Stimulated activated CD4-positive, alpha-beta T cell treated with anti-CD3 and anti-CD28 coated beads, TNF-alpha, amount 100 ng/mL, for 48 hours (primary cell): ENCODE results near the gene INTS6.

Source experiments
- DNase-seq, 3 donors: peaks; one replicate each; pipeline ENCODE4 v3.0.0-alpha.2; 2020; ENCODE audit warnings: low read depth in 3 of 3

Gene INTS6, protein sequence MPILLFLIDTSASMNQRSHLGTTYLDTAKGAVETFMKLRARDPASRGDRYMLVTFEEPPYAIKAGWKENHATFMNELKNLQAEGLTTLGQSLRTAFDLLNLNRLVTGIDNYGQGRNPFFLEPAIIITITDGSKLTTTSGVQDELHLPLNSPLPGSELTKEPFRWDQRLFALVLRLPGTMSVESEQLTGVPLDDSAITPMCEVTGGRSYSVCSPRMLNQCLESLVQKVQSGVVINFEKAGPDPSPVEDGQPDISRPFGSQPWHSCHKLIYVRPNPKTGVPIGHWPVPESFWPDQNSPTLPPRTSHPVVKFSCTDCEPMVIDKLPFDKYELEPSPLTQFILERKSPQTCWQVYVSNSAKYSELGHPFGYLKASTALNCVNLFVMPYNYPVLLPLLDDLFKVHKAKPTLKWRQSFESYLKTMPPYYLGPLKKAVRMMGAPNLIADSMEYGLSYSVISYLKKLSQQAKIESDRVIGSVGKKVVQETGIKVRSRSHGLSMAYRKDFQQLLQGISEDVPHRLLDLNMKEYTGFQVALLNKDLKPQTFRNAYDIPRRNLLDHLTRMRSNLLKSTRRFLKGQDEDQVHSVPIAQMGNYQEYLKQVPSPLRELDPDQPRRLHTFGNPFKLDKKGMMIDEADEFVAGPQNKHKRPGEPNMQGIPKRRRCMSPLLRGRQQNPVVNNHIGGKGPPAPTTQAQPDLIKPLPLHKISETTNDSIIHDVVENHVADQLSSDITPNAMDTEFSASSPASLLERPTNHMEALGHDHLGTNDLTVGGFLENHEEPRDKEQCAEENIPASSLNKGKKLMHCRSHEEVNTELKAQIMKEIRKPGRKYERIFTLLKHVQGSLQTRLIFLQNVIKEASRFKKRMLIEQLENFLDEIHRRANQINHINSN

GRCh38 chr13:51452361-51453206 is at the start of gene INTS6:
Gene INTS6 (minus strand): TSS chr13:51453036. CDS start chr13:51452525, 511 bp downstream.
- DNase-seq, result peak; percentile 97 to 98 (median 98)

DNA sequence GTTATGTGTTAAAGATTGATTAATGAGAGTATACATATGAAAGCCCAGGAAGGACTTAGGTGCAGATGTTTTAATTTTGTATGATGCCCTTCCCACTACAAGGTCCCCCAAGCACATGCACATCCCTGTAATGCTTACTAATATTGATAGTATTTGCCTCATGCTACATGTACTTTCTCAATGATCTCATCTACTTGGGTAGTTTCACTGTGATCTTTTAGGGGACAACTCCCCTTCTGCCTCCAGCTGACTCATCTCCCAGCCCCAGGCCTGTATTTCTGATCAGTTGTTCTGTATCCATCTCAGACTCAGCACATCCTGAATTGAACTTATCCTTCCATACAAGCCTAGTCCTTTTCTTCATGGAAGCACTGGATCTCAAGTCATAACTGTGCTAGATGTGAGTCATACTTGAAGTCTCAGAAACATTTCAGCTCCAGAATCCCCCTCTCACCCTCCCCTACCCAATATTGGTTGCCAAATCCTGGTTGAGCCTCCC is 49.4 kb upstream of the INTS6 start:
- DNase-seq, result peak; percentile 15 to 25 (median 21)

DNA sequence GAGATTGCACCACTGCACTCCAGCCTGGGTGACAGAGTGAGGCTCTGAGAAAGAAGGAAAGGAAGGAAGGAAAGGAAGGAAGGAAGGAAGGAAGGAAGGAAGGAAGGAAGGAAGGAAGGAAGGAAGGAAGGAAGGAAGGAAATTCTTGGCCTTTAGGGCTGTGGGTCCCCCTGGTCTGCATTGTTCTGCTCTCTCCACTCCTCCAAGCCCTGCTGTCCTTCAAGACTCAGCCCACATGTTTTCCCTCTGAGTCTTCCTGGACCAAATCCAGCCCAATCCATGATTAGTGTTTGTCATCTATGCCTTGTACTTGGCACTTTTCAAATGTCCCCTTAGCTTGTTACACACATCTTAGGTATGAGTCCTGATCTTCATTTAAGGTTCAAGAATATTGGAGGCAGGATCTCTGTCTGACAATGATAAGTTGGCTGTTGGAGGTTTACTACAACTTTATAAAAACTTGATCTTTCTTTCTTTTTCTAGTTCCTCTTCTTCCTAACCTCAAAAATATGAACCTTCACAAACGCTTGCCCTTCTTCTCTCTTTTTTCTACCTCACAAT is 48.8 kb upstream of the INTS6 start:
- no peak for DNase-seq

GRCh38 chr13:51501096-51501495 is 48.3 kb upstream of the INTS6 start:
- no peak for DNase-seq

GRCh38 chr13:51500687-51501086 is 47.9 kb upstream of the INTS6 start:
- no peak for DNase-seq

GRCh38 chr13:51499841-51500240 is 47.0 kb upstream of the INTS6 start:
- no peak for DNase-seq

GRCh38 chr13:51495316-51495715 is 42.5 kb upstream of the INTS6 start:
- no peak for DNase-seq

GRCh38 chr13:51494156-51494555 is 41.3 kb upstream of the INTS6 start:
- DNase-seq, result no peak

- DNase-seq, result no peak
Measured at GRCh38 chr13:51488212-51488611, 35.4 kb upstream of the INTS6 start.

DNA sequence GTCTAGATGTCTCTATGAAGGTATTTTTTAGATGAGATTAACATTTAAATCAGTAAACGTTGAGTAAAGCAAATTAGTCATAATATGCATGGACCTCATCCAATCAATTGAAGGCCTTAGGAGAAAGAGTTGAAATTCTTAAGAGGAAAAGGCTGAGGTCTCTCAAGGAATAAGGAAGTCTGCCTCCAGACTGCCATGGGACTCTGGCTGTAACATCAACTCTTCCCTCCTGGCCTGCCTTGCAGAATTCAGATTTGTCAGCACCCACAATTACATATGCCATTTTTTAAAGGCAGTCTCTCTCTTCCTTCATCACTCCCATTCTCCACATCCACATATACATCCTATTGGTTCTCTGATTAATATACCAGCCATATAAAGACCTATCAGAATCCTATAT is 28.8 kb upstream of the INTS6 start:
- DNase-seq, result no peak

GRCh38 chr13:51479199-51479523 is 26.3 kb upstream of the INTS6 start:
- no peak for DNase-seq

GRCh38 chr13:51478418-51479198 is 25.8 kb upstream of the INTS6 start:
- DNase-seq, result no peak

- DNase-seq, result no peak
Measured at GRCh38 chr13:51477653-51478324, 25.0 kb upstream of the INTS6 start.

DNA sequence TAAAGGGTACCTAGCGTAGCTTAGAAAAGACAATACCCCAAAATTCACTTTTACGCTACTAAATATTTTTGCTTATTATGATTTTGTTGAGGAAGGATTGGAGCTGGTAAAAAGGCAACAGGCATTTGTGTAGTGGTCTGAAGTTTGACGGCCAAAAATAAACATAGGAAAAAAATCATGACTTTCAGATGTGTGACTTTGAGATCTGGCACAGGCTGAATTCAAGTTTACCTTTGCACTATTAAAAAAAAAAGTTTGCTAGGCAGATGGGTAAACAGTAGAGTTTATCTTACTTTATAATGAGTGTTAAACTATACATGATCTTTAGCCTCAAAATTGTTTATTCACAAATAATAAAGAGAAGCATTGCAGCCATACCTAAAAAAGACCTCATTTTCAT is 24.3 kb upstream of the INTS6 start:
- DNase-seq, result no peak

GRCh38 chr13:51475727-51476501 is 23.1 kb upstream of the INTS6 start:
- no peak for DNase-seq

DNA sequence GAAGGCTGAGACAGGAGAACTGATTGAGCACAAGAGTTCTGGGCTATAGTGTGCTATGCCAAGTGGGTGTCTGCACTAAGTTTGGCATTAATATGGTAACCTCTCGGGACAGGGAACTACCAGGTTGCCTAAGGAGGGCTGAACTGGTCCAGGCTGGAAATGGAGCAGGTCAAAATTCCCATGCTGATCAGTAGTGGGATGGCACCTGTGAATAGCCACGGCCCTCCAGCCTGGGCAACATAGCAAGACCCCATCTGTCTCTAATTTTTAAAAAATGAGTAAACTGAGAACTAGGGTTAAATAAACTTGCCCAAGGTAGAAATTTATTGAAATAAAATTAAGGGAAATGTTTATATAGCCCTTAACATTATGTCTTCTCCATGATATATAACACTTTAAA is 17.0 kb upstream of the INTS6 start:
- DNase-seq, result no peak

DNA sequence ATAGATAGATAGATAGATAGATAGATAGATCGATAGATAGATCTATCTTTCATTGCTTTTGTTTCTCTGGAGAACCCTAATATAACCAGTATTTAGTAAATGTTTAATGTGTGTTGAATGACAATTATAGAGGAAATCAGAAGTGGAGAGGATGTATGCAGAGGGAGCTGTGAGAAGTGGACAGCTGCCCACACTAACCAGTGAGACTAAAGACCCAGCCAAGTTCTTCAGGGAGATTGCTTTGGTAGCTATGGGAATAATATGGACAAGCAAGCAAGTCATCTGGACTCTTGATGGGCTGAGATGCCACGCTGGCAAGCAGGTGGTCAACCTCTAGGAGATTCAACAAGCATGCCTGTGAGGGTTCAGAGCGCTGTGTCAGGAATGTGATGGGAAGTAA is 14.9 kb upstream of the INTS6 start:
- no peak for DNase-seq

DNA sequence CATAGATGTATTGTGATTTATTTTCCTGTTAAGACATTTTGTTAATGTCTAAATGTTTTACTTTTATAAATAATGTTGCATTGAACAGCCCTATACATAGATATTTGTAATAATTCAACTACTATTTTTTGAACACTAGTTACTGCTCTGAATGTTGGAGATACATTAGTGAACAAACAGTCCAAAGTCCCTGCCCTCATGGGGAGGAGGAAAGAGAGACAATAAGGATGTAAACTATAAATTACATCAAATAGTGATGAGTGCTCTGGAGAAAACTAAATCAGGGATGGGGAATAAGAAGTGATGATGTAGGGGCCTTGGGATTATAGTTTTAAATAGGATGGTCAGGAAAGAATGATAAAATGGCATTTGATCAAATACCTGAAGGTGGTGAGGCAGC is 12.3 kb upstream of the INTS6 start:
- DNase-seq, result no peak

GRCh38 chr13:51457086-51457815 is 4.4 kb upstream of the INTS6 start:
- DNase-seq, result no peak
